DND-41 (cell line): ENCODE measurements around the gene SLC25A22.

ENCODE experiments used
- ATAC-seq: fragments of 200-7000 bp; cut with Tn5 transposase; 3 replicates; pipeline ENCODE4 v1.9.1; 2021; ENCODE audit warnings: low read depth; ENCODE audit not compliant: insufficient read depth
- DNase-seq: peaks from one replicate; pipeline ENCODE4 v3.0.0-alpha.2; 2020
- H2AFZ ChIP-seq: 2 replicates; pipeline ENCODE4 v1.6.0; 2012; ENCODE audit warnings: low read depth, low read length
- H3K27ac ChIP-seq: 2 replicates; pipeline ENCODE4 v1.5.1; 2012; ENCODE audit warnings: low read length, inconsistent platforms
- H3K27me3 ChIP-seq: fragments of 200-600 bp; sonication (generic); 2 replicates; pipeline ENCODE4 v1.6.0; 2012; ENCODE audit warnings: low read length, mild to moderate bottlenecking, inconsistent platforms; ENCODE audit not compliant: insufficient read depth, poor library complexity
- H3K36me3 ChIP-seq: 2 replicates; pipeline ENCODE4 v1.5.1; 2012; ENCODE audit warnings: low read length, inconsistent platforms; ENCODE audit not compliant: insufficient read depth
- H3K4me1 ChIP-seq: 2 replicates; pipeline ENCODE4 v1.5.1; 2012; ENCODE audit warnings: mild to moderate bottlenecking, low read length; ENCODE audit not compliant: insufficient read depth
- H3K4me2 ChIP-seq: 2 replicates; pipeline ENCODE4 v1.6.0; 2012; ENCODE audit warnings: mild to moderate bottlenecking, moderate library complexity, low read length, inconsistent platforms; ENCODE audit not compliant: insufficient read depth
- H3K4me3 ChIP-seq, 2 experiments: fragments of 200-600 bp in 1 of 2; shearing (Covaris generic) in 1 of 2; 2 replicates each; pipeline ENCODE4 v1.5.1; 2012 to 2016; ENCODE audit warnings: inconsistent platforms in 2 of 2, low read length in 2 of 2, mild to moderate bottlenecking in 2 of 2, low read depth in 1 of 2, moderate library complexity in 1 of 2
- H3K79me2 ChIP-seq: 2 replicates; pipeline ENCODE4 v1.6.0; 2012; ENCODE audit warnings: low read length, inconsistent platforms; ENCODE audit not compliant: insufficient read depth
- H3K9ac ChIP-seq: 2 replicates; pipeline ENCODE4 v1.6.0; 2012; ENCODE audit warnings: low read depth, mild to moderate bottlenecking, inconsistent platforms, low read length, moderate library complexity
- H3K9me3 ChIP-seq: 2 replicates; pipeline ENCODE4 v1.5.1; 2012; ENCODE audit warnings: low read length, moderate library complexity, mild to moderate bottlenecking, inconsistent platforms; ENCODE audit not compliant: insufficient read depth, severe bottlenecking
- H4K20me1 ChIP-seq: 2 replicates; pipeline ENCODE4 v1.6.0; 2012; ENCODE audit warnings: low read length; ENCODE audit not compliant: insufficient read depth
- CTCF ChIP-seq: IDR thresholded peaks from 2 replicates; pipeline ENCODE4 v1.5.1; 2012; ENCODE audit warnings: borderline replicate concordance, low read length, moderate library complexity, mild to moderate bottlenecking; ENCODE audit not compliant: poor library complexity, severe bottlenecking; ENCODE audit errors: extremely low read depth
- EZH2 ChIP-seq: IDR thresholded peaks from 3 replicates; pipeline ENCODE4 v1.6.1; 2012; ENCODE audit warnings: borderline replicate concordance, low read depth, mild to moderate bottlenecking, moderate library complexity, low read length, inconsistent platforms; ENCODE audit not compliant: severe bottlenecking

Gene SLC25A22

GRCh38 chr11:800473-800872 is 2.4 kb upstream of the SLC25A22 start:
- peaks cover 61% of the 10 kb centered on the region for H4K20me1 ChIP-seq
- H3K4me2 ChIP-seq, result no peak overlapping the region
- H2AFZ ChIP-seq, result no peak overlapping the region
- no peak overlapping the region for H3K9ac ChIP-seq
- H3K4me1 ChIP-seq, result peaks cover 66% of the 10 kb centered on the region
- no peak overlapping the region for H3K4me3 ChIP-seq
- no peak for DNase-seq
- H3K36me3 ChIP-seq, result peaks cover 53% of the 10 kb centered on the region
- ATAC-seq, result no peak
- no peak overlapping the region for H3K27ac ChIP-seq
- no peaks in the 10 kb centered on the region for H3K27me3 ChIP-seq
- H3K79me2 ChIP-seq, result peaks cover 51% of the 10 kb centered on the region
- H3K9me3 ChIP-seq, result no peaks in the 10 kb centered on the region
- no peak for TF ChIP-seq CTCF
- TF ChIP-seq EZH2, result no peak

- Histone ChIP-seq H2AFZ (no peak overlapping the region), H3K4me2 (no peak overlapping the region), H3K27me3 (no peaks in the 10 kb centered on the region), H3K36me3 (peaks cover 53% of the 10 kb centered on the region), H3K9me3 (no peaks in the 10 kb centered on the region), H3K79me2 (peaks cover 54% of the 10 kb centered on the region), H3K27ac (no peak overlapping the region), H4K20me1 (peaks cover 66% of the 10 kb centered on the region), H3K4me1 (peaks cover 71% of the 10 kb centered on the region), H3K9ac (no peak overlapping the region), H3K4me3 (no peak overlapping the region)
- DNase-seq, result no peak
- TF ChIP-seq CTCF, result no peak
- TF ChIP-seq EZH2, result no peak
- no peak for ATAC-seq
These were observed 1.7 kb upstream of the SLC25A22 start for GRCh38 chr11:799641-800316.

GRCh38 chr11:797296-798092 is 587 bp downstream of the SLC25A22 start:
- Histone ChIP-seq H3K79me2 (peaks cover 31% of the 10 kb centered on the region), H4K20me1 (peaks cover 63% of the 10 kb centered on the region), H3K9ac (peak overlapping the region; percentile 86), H3K4me3 (peak overlapping the region; percentile 67 to 98), H3K9me3 (no peaks in the 10 kb centered on the region), H3K27me3 (no peaks in the 10 kb centered on the region), H2AFZ (peak overlapping the region; percentile 80), H3K36me3 (peaks cover 56% of the 10 kb centered on the region), H3K4me2 (peak overlapping the region; percentile 97), H3K27ac (peak overlapping the region; percentile 84), H3K4me1 (peaks cover 52% of the 10 kb centered on the region)
- ATAC-seq, result peak; percentile 64
- TF ChIP-seq CTCF (no peak), EZH2 (no peak)
- DNase-seq, result peak; percentile 92
